ENCODE results near the gene SERPINA5. TPM values are rescaled to one million over a fixed set of nuclear protein-coding genes. Genes with fewer than 3 reads are reported as not detected.

The SERPINA5 gene
- total and polyA plus RNA-seq, 2 of the 13 experiments (the other 11 are each of a cell fraction or from before 2014, with no cell fraction given): 449 to 498 TPM

GRCh38 chr14:94540031-94540794 lies 41.0 kb upstream of the SERPINA5 start (continued):
- TF ChIP-seq ZNF687 (CRISPR knock-in tag; IDR thresholded peaks at IDR 0.05): peak; percentile 61
- no peak for TF ChIP-seq ZNF574 (CRISPR knock-in tag; IDR thresholded peaks at IDR 0.05)
- no peak for TF ChIP-seq FOXM1 (CRISPR knock-in tag; IDR thresholded peaks at IDR 0.05)
- peak; percentile 80; the same call in 1 of the 2 replicates for TF ChIP-seq TFAP4 (IDR thresholded peaks at IDR 0.05; ENCODE audit: borderline replicate concordance, low read depth)
- TF ChIP-seq, protein P1, sequence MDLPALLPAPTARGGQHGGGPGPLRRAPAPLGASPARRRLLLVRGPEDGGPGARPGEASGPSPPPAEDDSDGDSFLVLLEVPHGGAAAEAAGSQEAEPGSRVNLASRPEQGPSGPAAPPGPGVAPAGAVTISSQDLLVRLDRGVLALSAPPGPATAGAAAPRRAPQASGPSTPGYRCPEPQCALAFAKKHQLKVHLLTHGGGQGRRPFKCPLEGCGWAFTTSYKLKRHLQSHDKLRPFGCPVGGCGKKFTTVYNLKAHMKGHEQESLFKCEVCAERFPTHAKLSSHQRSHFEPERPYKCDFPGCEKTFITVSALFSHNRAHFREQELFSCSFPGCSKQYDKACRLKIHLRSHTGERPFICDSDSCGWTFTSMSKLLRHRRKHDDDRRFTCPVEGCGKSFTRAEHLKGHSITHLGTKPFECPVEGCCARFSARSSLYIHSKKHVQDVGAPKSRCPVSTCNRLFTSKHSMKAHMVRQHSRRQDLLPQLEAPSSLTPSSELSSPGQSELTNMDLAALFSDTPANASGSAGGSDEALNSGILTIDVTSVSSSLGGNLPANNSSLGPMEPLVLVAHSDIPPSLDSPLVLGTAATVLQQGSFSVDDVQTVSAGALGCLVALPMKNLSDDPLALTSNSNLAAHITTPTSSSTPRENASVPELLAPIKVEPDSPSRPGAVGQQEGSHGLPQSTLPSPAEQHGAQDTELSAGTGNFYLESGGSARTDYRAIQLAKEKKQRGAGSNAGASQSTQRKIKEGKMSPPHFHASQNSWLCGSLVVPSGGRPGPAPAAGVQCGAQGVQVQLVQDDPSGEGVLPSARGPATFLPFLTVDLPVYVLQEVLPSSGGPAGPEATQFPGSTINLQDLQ (CRISPR knock-in tag; IDR thresholded peaks at IDR 0.05): no peak
- TF ChIP-seq, protein P2, sequence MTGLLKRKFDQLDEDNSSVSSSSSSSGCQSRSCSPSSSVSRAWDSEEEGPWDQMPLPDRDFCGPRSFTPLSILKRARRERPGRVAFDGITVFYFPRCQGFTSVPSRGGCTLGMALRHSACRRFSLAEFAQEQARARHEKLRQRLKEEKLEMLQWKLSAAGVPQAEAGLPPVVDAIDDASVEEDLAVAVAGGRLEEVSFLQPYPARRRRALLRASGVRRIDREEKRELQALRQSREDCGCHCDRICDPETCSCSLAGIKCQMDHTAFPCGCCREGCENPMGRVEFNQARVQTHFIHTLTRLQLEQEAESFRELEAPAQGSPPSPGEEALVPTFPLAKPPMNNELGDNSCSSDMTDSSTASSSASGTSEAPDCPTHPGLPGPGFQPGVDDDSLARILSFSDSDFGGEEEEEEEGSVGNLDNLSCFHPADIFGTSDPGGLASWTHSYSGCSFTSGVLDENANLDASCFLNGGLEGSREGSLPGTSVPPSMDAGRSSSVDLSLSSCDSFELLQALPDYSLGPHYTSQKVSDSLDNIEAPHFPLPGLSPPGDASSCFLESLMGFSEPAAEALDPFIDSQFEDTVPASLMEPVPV (CRISPR knock-in tag; IDR thresholded peaks at IDR 0.05): no peak
- TF ChIP-seq PCBP1 (IDR thresholded peaks at IDR 0.05; ENCODE audit: borderline replicate concordance, low read depth, low read length): no peak
- no peak for TF ChIP-seq ZNF350 (CRISPR knock-in tag; IDR thresholded peaks at IDR 0.05; ENCODE audit: borderline replicate concordance, low read depth)
- TF ChIP-seq ZNF780A (CRISPR knock-in tag; IDR thresholded peaks at IDR 0.05): no peak
- TF ChIP-seq HHEX (CRISPR knock-in tag; IDR thresholded peaks at IDR 0.05): no peak
- no peak for TF ChIP-seq ZNF138 (CRISPR knock-in tag; IDR thresholded peaks at IDR 0.05; ENCODE audit: low read depth)
- no peak for TF ChIP-seq FOXJ3 (CRISPR knock-in tag; IDR thresholded peaks at IDR 0.05; ENCODE audit: borderline replicate concordance)
- 0 out of 2 replicates have a peak, but pooled peaks have one; percentile 25 for TF ChIP-seq SIX1 (CRISPR knock-in tag; IDR thresholded peaks at IDR 0.05; ENCODE audit: borderline replicate concordance)
- no peak for TF ChIP-seq NFE2 (CRISPR knock-in tag; IDR thresholded peaks at IDR 0.05)
- no peak for TF ChIP-seq MEF2D (CRISPR knock-in tag; IDR thresholded peaks at IDR 0.05)
